Measurements from ENCODE around the gene NFIB.

NFIB gene

GRCh38 chr9:14345354-14346230 lies 31.7 kb upstream of the NFIB start:
- DNase-seq (ENCODE audit: low read depth in 3 of 3, low spot score in 1 of 3), result no peak

- no peak for DNase-seq (ENCODE audit: low read depth in 3 of 3, low spot score in 1 of 3)
Measured at GRCh38 chr9:14344941-14345353, 31.0 kb upstream of the NFIB start.

- no peak for DNase-seq (ENCODE audit: low read depth in 3 of 3, low spot score in 1 of 3)
Measured at GRCh38 chr9:14344053-14344524, 30.1 kb upstream of the NFIB start.

GRCh38 chr9:14343261-14344031 lies 29.5 kb upstream of the NFIB start:
- no peak for DNase-seq (ENCODE audit: low read depth in 3 of 3, low spot score in 1 of 3)

GRCh38 chr9:14342736-14343135 lies 28.8 kb upstream of the NFIB start:
- DNase-seq (ENCODE audit: low read depth in 3 of 3, low spot score in 1 of 3), result no peak

- DNase-seq (ENCODE audit: low read depth in 3 of 3, low spot score in 1 of 3), result no peak
Measured at GRCh38 chr9:14341437-14342122, 27.6 kb upstream of the NFIB start.

GRCh38 chr9:14340994-14341393 lies 27.1 kb upstream of the NFIB start:
- DNase-seq (ENCODE audit: low read depth in 3 of 3, low spot score in 1 of 3), result no peak

GRCh38 chr9:14340219-14340873 lies 26.4 kb upstream of the NFIB start:
- DNase-seq (ENCODE audit: low read depth in 3 of 3, low spot score in 1 of 3), result no peak

GRCh38 chr9:14339746-14340145 lies 25.8 kb upstream of the NFIB start:
- DNase-seq (ENCODE audit: low read depth in 3 of 3, low spot score in 1 of 3), result no peak

GRCh38 chr9:14337615-14338014 lies 23.7 kb upstream of the NFIB start:
- DNase-seq (ENCODE audit: low read depth in 3 of 3, low spot score in 1 of 3), result no peak

GRCh38 chr9:14336244-14336643 lies 22.3 kb upstream of the NFIB start:
- no peak for DNase-seq (ENCODE audit: low read depth in 3 of 3, low spot score in 1 of 3)

GRCh38 chr9:14331120-14331519 lies 17.2 kb upstream of the NFIB start:
- DNase-seq (ENCODE audit: low read depth in 3 of 3, low spot score in 1 of 3), result no peak

- no peak for DNase-seq (ENCODE audit: low read depth in 3 of 3, low spot score in 1 of 3)
Measured at GRCh38 chr9:14327036-14327435, 13.1 kb upstream of the NFIB start.

- no peak for DNase-seq (ENCODE audit: low read depth in 3 of 3, low spot score in 1 of 3)
Measured at GRCh38 chr9:14326264-14326826, 12.4 kb upstream of the NFIB start.

GRCh38 chr9:14325147-14325546 lies 11.2 kb upstream of the NFIB start:
- DNase-seq (ENCODE audit: low read depth in 3 of 3, low spot score in 1 of 3), result no peak

GRCh38 chr9:14323985-14324650 lies 10.2 kb upstream of the NFIB start:
- no peak for DNase-seq (ENCODE audit: low read depth in 3 of 3, low spot score in 1 of 3)

GRCh38 chr9:14323083-14323971 lies 9.4 kb upstream of the NFIB start:
- DNase-seq (ENCODE audit: low read depth in 3 of 3, low spot score in 1 of 3), result no peak

- DNase-seq (ENCODE audit: low read depth in 3 of 3, low spot score in 1 of 3), result peak; percentile 10 to 57 (median 22)
Measured at GRCh38 chr9:14322211-14323082, 8.5 kb upstream of the NFIB start.

Data from stimulated activated CD4-positive, alpha-beta T cell treated with anti-CD3 and anti-CD28 coated beads, TNF-alpha, amount 100 ng/mL, for 1 hour (primary cell).